NCI-H128 (cell line): ENCODE results near the gene CFAP298.
"Not testable (repeated sequence)": the region's sequence is repeated elsewhere in the genome, so short reads cannot be mapped to it uniquely, and the experiment has no call there.

Experiments used
- DNase-seq: peaks from one replicate; lab custom pipeline; 2025; ENCODE audit not compliant: unreplicated experiment; lab: John Stamatoyannopoulos, UW

CFAP298 gene

DNA sequence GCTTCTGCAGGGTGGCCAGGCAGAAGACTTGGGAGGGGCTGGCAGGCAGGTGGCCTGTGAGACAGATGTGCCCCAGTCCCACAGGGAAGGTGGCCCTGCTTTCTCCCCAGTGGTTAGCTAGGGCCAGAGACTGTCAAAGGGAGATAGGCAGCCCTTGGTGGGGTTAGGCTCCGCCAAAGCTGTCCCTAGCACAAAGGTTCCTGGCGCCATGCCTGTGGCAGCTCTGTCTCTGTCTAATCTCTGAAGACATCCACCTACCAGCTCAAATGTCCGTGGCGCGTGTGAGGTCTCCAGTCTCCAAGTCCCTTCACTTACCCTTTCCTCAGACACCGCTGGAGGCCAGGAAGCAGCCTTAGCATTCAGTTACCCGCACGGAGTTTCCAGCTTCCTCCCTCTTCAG is 44.6 kb downstream of the CFAP298 start:
- DNase-seq, result no peak

DNA sequence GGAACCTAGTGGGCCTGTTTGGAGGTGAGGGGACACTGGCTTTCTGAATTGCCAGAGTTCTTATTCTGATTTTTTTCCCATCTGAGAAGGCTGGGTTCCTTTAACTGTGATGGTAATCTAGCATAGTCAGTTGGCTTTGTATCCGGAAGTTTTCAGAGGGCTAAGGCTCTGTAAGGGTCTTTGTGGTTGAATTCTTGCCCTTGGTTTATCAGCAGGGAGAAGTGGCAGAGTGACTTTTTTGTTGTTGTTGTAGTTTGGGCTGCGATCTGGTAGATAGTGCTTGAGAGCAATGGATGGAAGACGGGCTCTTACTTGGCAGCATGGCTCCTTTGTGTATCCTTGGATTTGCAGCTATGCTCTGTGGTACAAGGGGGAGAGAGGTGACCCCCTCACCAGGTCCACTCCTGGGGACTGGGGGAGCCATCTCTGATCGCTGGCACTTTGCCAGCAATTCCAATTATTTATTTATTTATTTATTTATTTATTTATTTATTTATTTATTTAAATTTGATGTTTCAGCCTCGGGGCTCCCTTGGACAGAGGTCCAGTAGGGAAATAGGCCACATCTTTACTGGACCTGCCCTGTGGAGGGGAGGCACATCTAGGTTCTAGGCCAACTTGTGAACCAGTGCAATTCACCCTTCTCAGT is 45.3 kb downstream of the CFAP298 start:
- no peak for DNase-seq

DNA sequence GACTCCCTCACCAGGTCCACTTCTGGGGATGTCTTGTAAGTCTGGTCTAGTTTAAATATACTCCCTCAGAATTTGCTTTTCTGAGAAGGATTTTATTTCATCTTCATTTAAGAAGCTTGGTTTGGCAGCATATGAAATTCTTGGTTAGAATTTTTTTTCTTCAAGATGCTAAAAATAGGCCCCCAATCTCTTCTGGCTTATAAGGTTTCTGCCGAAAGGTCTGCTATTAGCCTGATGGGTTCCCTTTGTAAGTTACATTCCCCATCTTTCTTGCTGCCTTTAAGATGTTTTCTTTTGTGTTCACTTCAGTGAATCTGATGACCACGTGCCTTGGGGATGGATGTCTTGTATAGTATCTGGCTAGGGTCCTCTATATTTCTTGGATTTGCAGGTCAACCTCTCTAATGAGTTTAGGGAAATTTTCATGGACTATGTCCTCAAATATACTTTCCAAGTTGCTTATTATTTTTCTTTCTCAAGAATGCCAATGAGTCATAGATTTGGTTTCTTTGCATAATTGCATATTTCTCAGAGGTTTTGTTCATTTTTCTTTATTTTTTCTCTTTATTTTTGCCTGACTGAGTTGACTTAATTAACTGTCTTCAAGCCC is 46.2 kb downstream of the CFAP298 start:
- no peak for DNase-seq

DNA sequence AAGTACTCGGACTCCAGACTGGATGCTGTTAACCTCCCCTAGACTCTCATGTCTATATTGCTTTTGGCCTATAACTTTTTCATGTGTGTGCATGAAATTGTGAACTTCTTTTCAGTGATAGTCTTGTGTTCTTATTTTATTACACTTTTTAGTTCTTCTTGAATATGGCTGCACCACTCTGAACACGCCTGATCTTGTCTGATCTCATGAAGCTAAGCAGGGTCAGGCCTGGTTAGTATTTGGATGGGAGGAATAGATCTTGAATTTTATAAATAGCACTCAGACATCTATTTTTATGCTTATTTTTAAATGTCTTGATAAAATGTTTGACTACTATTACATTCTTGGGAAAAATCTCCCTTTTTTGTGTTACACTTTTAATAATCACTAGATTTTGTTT is 49.3 kb downstream of the CFAP298 start:
- no peak for DNase-seq

DNA sequence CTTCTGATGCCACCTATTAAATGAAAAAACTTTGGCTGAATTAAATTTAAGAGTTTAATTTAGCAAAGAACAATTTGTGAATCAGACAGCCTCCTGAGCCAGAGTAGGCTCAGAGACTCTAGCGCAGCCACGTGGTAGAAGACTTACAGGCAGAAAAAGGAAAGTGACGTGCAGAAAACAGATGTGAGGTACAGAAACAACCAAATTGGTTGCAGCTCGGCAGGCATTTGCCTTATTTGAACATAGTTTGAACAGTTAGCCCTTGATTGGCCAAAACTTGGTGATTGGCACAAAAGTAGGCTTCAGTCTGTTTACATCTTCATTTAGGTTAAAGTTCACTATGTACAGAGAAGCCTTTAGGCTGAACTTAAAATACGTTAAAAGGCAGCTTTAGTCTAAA is 49.8 kb downstream of the CFAP298 start:
- DNase-seq, result no peak

DNA sequence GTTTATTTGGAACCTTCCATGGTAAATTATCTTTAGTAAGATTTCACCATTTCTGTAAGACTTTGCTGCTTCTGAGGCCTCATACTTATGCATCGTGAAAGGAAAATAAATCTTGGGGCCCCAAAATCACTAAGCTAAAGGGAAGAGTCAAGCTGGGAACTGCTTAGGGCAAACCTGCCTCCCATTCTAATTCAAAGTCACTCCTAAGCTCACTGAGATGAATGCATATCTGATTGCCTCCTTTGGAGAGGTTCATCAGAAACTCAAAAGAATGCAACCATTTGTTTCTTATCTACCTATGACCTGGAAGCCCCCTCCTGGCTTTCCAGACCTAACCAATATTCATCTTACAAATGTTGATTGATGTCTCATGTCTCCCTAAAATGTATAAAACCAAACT is 50.7 kb downstream of the CFAP298 start:
- DNase-seq, result not testable (repeated sequence)

DNA sequence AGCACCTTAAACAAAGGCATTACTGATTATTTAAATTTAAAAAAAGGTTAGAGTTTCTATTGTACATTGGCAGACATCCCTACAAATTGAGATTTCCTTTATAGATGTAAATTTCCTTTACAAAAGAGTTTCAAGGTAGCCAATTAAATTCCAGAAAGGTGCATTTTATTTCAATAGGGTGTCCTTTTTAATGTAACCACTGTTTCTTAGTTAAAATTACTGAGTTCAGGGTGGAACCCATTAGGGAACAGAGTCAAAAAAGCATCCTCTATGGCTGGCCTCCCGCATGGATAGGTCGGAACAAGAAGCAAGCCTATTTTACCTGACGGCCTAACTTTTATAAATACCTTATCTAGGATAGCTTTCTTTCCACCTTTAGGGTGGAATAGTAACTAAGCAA is 51.3 kb downstream of the CFAP298 start:
- no peak for DNase-seq

DNA sequence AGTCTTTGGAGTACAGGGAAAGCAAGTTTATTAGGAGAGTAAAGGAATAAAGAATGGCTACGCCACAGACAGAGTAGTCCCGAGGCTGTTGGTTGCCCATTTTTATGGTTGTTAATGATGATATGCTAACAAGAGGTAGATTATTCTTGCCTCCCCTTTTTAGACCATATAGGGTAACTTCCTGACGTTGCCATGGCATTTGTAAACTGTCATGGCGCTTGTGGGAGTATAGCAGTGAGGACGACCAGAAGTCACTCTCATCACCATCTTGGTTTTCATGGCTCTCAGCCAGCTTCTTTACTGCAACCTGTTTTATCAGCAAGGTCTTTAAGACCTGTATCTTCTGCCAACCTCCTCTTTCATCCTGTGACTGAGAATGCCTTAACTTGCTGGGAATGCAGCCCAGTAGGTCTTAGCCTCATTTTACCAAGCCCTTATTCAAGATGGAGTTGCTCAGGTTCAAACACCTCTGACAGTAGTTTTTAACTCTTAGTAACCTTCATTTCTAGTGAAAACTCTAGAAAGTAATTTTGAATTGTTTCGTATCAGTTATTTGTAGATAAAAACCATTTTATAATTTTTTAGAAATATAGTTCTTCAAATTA is 53.1 kb downstream of the CFAP298 start:
- no peak for DNase-seq

DNA sequence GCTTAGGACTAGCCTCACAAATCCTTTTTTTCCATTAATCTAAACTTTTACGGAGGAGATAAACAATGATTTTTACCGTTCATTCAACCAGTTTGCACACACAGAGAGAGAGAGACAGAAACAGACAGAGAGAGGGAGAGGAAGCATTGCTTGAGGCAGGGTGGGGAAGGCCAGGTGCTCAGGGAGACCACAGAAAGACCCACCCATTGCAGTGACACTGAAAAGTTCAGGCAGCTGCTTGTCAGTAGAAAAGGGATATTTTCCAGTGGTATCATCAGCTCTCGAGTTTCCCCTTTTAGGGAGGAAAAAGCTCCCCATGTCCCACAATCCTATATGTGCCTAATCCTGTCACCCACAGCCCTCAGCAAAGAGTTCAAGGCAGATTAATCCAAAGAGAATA is 54.1 kb downstream of the CFAP298 start:
- no peak for DNase-seq

DNA sequence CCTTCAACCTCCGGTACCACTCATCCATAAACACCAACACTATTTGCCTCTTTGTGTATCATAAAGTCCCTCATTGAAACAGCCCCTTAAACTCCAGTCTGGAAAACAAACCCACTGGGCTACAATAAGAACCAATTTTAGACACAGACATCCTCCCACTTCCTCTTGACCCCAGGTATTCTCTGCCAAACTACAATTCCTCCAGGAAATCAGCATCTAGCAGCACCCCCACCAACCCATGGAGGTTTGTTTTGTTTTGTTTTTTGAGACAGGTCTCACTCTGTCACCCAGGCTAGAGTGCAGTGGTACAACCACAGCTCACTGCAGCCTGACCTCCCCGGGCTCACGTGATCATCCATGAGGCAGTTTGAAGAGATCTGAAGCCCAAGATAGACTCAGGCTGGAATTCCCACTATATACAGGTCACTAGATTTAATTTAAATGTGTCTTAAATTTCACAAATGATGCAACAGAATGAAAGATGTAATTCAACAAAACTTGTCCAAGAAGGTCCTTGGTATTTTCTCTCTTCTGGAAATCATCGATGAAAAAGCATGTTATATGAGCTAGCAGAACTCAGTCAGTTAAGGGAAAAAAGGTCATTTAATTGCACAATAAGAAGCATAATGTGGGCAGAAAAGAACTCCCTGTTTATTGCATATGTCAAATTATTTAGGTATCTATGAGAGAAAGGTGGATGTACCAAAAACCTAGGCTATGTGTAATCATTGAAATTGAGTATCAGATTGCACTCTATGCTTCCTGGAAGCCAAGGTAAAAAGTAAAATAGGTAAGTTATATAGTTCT is 57.1 kb downstream of the CFAP298 start:
- no peak for DNase-seq

DNA sequence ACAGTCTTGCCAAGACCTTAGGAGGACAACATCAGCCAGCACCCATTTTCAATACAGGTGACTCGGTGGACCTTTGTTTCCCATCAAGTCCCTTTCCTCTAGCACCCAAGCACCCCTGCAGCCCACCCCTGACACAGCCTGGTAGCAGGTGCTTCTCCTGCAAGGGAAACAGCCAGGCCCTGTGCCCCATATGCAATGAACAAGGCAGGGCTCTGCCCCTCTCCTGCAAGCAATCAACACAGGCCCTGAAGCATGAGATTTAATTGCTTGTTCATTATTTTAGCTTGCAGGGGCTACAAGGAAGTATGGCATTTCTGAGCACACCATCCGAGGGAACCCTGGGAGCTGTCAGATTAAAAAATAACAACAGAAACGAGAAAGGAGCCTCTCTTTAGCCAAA is 62.3 kb downstream of the CFAP298 start:
- DNase-seq, result no peak

DNA sequence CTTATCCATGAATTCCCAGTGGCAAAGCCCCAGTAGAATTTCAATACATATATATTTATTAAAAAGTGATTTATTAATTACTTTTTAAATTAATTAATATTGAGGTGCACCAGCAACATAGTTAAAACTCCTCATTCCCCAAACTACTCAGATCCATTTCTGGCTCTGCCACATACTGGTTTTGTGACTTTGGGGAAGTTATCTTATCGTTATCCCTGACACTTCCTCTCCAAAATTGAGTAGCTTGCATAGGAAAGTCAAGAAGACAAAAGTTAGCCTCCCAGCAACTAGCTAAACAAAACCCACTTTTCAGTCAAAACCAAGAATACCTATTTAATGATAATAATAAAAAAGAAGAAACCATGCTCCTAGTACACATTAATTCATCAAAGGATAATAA is 62.7 kb downstream of the CFAP298 start:
- no peak for DNase-seq
